Measurements from ENCODE around the gene GTPBP4. TPM values are rescaled to one million over a fixed set of nuclear protein-coding genes. Genes with fewer than 3 reads are reported as not detected.

The GTPBP4 gene
- total RNA-seq, 1 donor: 26.5 TPM

- TF ChIP-seq CTCF (IDR thresholded peaks at IDR 0.05; ENCODE audit: insufficient read depth, low read length): no peak
- no peak overlapping the region for H3K4me3 ChIP-seq (ENCODE audit: low read depth, low read length)
- no peak for DNase-seq (ENCODE audit: low read depth)
These were observed 7.3 kb downstream of the GTPBP4 start for GRCh38 chr10:995559-995926.

DNA sequence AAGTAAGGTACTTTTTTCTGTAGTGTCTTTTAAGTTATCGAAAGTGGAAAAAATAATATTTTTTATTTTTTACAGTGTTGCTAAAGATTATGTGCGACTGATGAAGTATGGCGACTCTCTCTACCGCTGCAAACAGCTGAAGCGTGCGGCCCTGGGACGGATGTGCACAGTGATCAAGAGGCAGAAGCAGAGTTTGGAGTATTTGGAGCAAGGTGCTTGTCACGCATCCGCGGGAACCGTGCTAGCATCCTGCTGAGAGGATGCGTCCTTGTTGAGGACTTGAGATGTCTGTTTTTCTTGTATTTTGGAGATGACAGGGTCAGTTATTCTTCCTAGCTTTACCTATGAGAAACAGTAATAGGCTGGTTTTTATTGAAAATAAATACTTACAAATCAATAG, 7.8 kb downstream of the GTPBP4 start:
- no peak overlapping the region for H3K4me3 ChIP-seq (ENCODE audit: low read depth, low read length)
- no peak for TF ChIP-seq CTCF (IDR thresholded peaks at IDR 0.05; ENCODE audit: insufficient read depth, low read length)
- DNase-seq (ENCODE audit: low read depth): no peak

DNA sequence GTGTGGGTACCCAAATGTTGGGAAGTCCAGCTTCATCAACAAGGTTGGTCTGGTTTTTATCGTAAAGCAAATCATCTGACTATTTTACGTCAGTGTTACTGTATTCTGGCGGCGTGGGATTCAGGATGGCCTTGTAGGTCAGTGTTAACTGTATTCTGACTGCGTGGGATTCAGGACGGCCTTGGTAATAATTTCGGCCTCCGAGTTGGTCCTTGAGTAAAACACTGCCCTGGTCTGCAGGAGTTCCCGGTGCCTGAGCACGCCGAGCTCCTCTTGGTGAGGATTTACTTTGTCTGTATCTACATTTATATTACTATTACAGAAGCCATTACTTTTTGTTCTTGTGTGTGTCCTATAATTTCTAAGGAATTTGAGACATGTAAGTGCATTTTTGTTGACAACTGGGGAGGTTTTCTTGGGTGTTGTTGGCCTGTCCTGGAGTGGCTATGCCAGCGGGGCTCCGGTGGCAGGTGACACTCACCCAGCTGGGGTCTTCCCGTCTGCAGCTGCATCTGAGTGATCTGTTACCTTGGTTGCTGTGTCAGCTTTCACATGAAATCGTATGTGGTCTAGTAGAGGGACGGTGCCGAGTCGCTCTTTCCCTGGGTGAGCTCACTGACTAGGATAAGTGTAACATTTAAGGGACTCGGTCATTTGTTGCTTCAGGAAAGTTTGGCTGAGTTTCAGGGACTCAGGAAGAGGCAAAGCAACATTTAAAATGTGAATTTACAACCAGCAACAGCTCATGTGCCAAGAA, 9.2 kb downstream of the GTPBP4 start:
- H3K4me3 ChIP-seq (ENCODE audit: low read depth, low read length): no peak overlapping the region
- TF ChIP-seq CTCF (IDR thresholded peaks at IDR 0.05; ENCODE audit: insufficient read depth, low read length): no peak
- no peak for DNase-seq (ENCODE audit: low read depth)

DNA sequence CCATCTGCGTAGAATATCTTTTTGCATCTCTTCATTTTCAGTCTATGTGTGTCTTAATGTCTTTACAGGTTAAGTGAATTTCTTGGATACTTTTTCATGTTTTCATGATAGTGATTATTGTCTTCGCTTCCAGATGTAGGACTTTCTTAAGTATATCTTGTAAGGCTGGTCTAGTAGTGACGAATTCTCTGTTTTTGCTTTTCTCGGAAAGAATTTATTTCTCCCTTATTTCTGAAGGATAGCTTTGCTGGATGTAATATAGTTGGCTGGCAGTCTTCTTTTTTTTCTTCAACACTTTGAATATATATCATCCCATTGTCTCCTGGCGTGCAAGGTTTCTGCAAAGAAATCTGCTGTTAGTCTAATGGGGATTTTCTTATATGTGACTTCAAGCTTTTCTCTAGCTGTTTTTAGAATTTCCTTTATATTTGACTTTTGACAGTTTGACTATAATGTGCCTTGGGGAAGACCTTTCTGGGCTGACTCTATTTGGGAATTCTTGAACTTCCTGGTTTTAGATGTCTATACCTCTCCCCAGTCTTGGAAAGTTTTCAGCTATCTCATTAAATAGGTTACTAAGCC, 14.3 kb downstream of the GTPBP4 start:
- no peak for TF ChIP-seq CTCF (IDR thresholded peaks at IDR 0.05; ENCODE audit: insufficient read depth, low read length)
- DNase-seq (ENCODE audit: low read depth): no peak
- H3K4me3 ChIP-seq (ENCODE audit: low read depth, low read length): no peak overlapping the region

GRCh38 chr10:1003884-1004670, 15.8 kb downstream of the GTPBP4 start:
- DNase-seq (ENCODE audit: low read depth): no peak
- TF ChIP-seq CTCF (IDR thresholded peaks at IDR 0.05; ENCODE audit: insufficient read depth, low read length): no peak
- no peak overlapping the region for H3K4me3 ChIP-seq (ENCODE audit: low read depth, low read length)

DNA sequence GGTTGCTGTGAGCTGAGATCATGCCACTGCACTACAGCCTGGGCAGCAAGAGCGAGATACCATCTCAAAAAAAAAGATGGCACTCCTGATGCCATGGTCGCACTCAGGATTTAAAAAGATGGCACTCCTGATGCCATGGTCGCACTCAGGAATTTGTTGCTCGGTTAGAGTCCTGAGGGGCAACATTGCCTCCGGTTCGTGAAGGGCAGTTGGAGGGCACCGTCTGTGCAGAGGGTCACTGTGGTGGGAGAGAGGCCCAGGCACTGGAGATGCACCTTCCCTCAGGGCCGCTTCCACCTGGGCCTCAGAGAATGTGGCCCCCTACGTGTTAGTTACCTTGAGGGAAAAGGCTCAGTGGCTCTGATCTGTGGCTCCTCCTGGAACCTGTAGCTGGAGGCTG, 18.3 kb downstream of the GTPBP4 start:
- DNase-seq (ENCODE audit: low read depth): no peak
- H3K4me3 ChIP-seq (ENCODE audit: low read depth, low read length): no peak overlapping the region
- no peak for TF ChIP-seq CTCF (IDR thresholded peaks at IDR 0.05; ENCODE audit: insufficient read depth, low read length)
